Right lobe of liver (tissue), 6 donors: ENCODE data around the gene FAM76B. TPM values are rescaled to one million over a fixed set of nuclear protein-coding genes. Genes with fewer than 3 reads are reported as not detected.

ENCODE experiments used
- ATAC-seq, 4 donors: fragments of 200-7000 bp; cut with Tn5 transposase; one replicate each; pipeline ENCODE4 v1.9.1; 2020; ENCODE audit warnings: mild to moderate bottlenecking in 4 of 4, moderate library complexity in 4 of 4
- DNase-seq, 3 donors: peaks; one replicate each; pipeline ENCODE4 v3.0.0-alpha.2; 2020
- H3K27ac ChIP-seq, 3 donors: fragments of 200-600 bp; one replicate each; pipeline ENCODE4 v1.8.0; 2022
- H3K27me3 ChIP-seq, 2 donors: fragments of 200-600 bp; one replicate each; pipeline ENCODE4 v1.8.0; 2022
- H3K36me3 ChIP-seq, 4 donors: fragments of 200-600 bp; sonication (generic) in 1 of 4; one replicate each; pipeline versions ENCODE4 v1.5.1 to v1.8.0; 2017 to 2022; ENCODE audit warnings: control low read depth in 1 of 4
- H3K4me1 ChIP-seq, 4 donors: fragments of 200-600 bp; sonication (generic) in 1 of 4; one replicate each; pipeline versions ENCODE4 v1.5.1 to v1.8.0; 2017 to 2022; ENCODE audit warnings: control low read depth in 1 of 4
- H3K4me3 ChIP-seq, 3 donors: fragments of 200-600 bp; one replicate each; pipeline ENCODE4 v1.8.0; 2022
- H3K9me3 ChIP-seq, 4 donors: fragments of 200-600 bp; sonication (generic) in 1 of 4; one replicate each; pipeline versions ENCODE4 v1.5.1 to v1.8.0; 2017 to 2022; ENCODE audit warnings: control low read depth in 1 of 4
- CTCF ChIP-seq, 4 donors: fragments of 200-600 bp in 3 of 4; fragments of 450-650 bp in 1 of 4; IDR thresholded peaks; one replicate each; pipeline versions ENCODE4 v1.5.1 to v1.8.0; 2016 to 2022; ENCODE audit warnings: antibody characterized with exemption in 4 of 4, mild to moderate bottlenecking in 2 of 4
- POLR2A ChIP-seq: fragments of 450-650 bp; IDR thresholded peaks from one replicate; pipeline ENCODE4 v1.6.1; 2017; ENCODE audit warnings: antibody characterized with exemption, mild to moderate bottlenecking
- WGBS: methylation state at CpG from one replicate; pipeline ENCODE4 v1.1.6; 2018; ENCODE audit warnings: low coverage, low lambda C conversion rate; ENCODE audit not compliant: insufficient coverage; ENCODE audit errors: missing lambda C conversion rate; 5-methylcytosine and 5-hydroxymethylcytosine counted together
- intact Hi-C, 2 donors: fragments of 100-400 bp; cut with DNase I; formaldehyde crosslinking; loops; one replicate each; pipeline versions ENCODE4 v1.11.2 to v1.14.1; 2022
- total RNA-seq, 6 experiments: library from RNA; depleted of rRNA in 2 of 6; stranded (reverse); fragments of >200 nt in 2 of 6; fragmentation: NEBNext Ultra II Directional in 3 of 6; extraction: Animal tissue kit (Norgen Biotek cat#: 25700) in 3 of 6; gene quantifications; one replicate each; pipeline versions ENCODE4 v1.1.0 to v1.2.4, GENCODE V29; 2016 to 2023
- donor health status: DM: no; HTN: yes; CAD: no.
- donor health status: DM: no; HTN: no; CAD: no.
- donor health status: DM: no; HTN: no; CAD: no.
- donor health status: DM: no; HTN: yes; CAD: no.
- donor health status: DM: no; HTN: yes; CAD: no.

FAM76B gene
- total RNA-seq, 6 experiments from 2014 or later = 12.9 to 28.1 (median 16.6) TPM

GRCh38 chr11:95780544-95780943 lies 9.0 kb downstream of the FAM76B start:
- DNase-seq (no peak), ATAC-seq (no peak)
- WGBS = 90% methylated on average over 2 of the region's 2 CpGs
- no peak overlapping the region for H3K27ac ChIP-seq
- no peaks in the 10 kb centered on the region for H3K27me3 ChIP-seq
- no peaks in the 10 kb centered on the region for H3K9me3 ChIP-seq
- H3K4me1 ChIP-seq = no peaks in the 10 kb centered on the region
- intact Hi-C loops = no loop called here
- peaks cover 0 to 97% (median 36%) of the 10 kb centered on the region in 4 donors for H3K36me3 ChIP-seq
- no peak overlapping the region for H3K4me3 ChIP-seq
- no peak for TF ChIP-seq POLR2A
- no peak for TF ChIP-seq CTCF (IDR thresholded peaks at IDR 0.05)

GRCh38 chr11:95778699-95779098 lies 10.9 kb downstream of the FAM76B start:
- DNase-seq (no peak), ATAC-seq (no peak)
- 94% methylated on average over 3 of the region's 3 CpGs for WGBS
- H3K4me3 ChIP-seq = no peak overlapping the region
- no peak overlapping the region for H3K27ac ChIP-seq
- H3K9me3 ChIP-seq = no peaks in the 10 kb centered on the region
- TF ChIP-seq POLR2A = no peak
- TF ChIP-seq CTCF (IDR thresholded peaks at IDR 0.05) = no peak
- no peaks in the 10 kb centered on the region for H3K4me1 ChIP-seq
- intact Hi-C loops = loop anchor here in 1 of 2 donors (10.0 kb wide), 1 partner anchor 814 kb away; no protein-coding TSS in a partner anchor
- H3K27me3 ChIP-seq = no peaks in the 10 kb centered on the region
- peaks cover 0 to 98% (median 38%) of the 10 kb centered on the region in 4 donors for H3K36me3 ChIP-seq

- no peak for TF ChIP-seq CTCF (IDR thresholded peaks at IDR 0.05)
- TF ChIP-seq POLR2A = no peak
- Histone ChIP-seq H3K27me3 (no peaks in the 10 kb centered on the region), H3K9me3 (no peaks in the 10 kb centered on the region), H3K4me3 (no peak overlapping the region), H3K36me3 (peaks cover 0 to 93% (median 34%) of the 10 kb centered on the region in 4 donors), H3K27ac (no peak overlapping the region), H3K4me1 (no peaks in the 10 kb centered on the region)
- ATAC-seq = no peak
- DNase-seq = no peak
- intact Hi-C loops = loop anchor here in 1 of 2 donors (10.0 kb wide), 1 partner anchor 812 kb away; no protein-coding TSS in a partner anchor
Observed at GRCh38 chr11:95776859-95777258, 12.7 kb downstream of the FAM76B start.

- Histone ChIP-seq H3K4me1 (no peaks in the 10 kb centered on the region), H3K9me3 (no peaks in the 10 kb centered on the region), H3K4me3 (no peak overlapping the region), H3K27me3 (no peaks in the 10 kb centered on the region), H3K27ac (no peak overlapping the region), H3K36me3 (peaks cover 0 to 31% (median 4%) of the 10 kb centered on the region in 4 donors)
- no peak for DNase-seq
- no peak for ATAC-seq
- 84% methylated on average over 2 of the region's 2 CpGs for WGBS
- TF ChIP-seq POLR2A = no peak
- no peak for TF ChIP-seq CTCF (IDR thresholded peaks at IDR 0.05)
- intact Hi-C loops = no loop called here
Observed at GRCh38 chr11:95768521-95768920, 21.1 kb downstream of the FAM76B start.

- DNase-seq (no peak), ATAC-seq (peak; percentile 64 to 85 (median 77))
- H3K27ac ChIP-seq = no peak overlapping the region
- no peaks in the 10 kb centered on the region for H3K27me3 ChIP-seq
- H3K9me3 ChIP-seq = no peaks in the 10 kb centered on the region
- H3K4me1 ChIP-seq = no peaks in the 10 kb centered on the region
- intact Hi-C loops = no loop called here
- H3K4me3 ChIP-seq = no peak overlapping the region
- H3K36me3 ChIP-seq = peaks cover 0 to 23% (median 1%) of the 10 kb centered on the region in 4 donors
- WGBS = 82% methylated on average over 1 of the region's 1 CpG
- TF ChIP-seq POLR2A = no peak
- TF ChIP-seq CTCF (IDR thresholded peaks at IDR 0.05) = no peak
Observed at GRCh38 chr11:95767498-95767897, 22.1 kb downstream of the FAM76B start.
